SK-N-SH treated with all-trans-retinoic acid at 6 μM for 48 hours (cell line): ENCODE measurements around the gene ANKRD6.

ENCODE experiments used
- ARNTL ChIP-seq: fragments of 450-650 bp; formaldehyde crosslinking; IDR thresholded peaks from 2 replicates; pipeline ENCODE4 v1.5.0; 2020; ENCODE audit warnings: low read depth, mild to moderate bottlenecking, moderate library complexity, borderline replicate concordance
- ISL1 ChIP-seq: fragments of 250-450 bp; sonication (Bioruptor Pico); IDR thresholded peaks from 2 replicates; pipeline ENCODE4 v2.1.2; 2022; ENCODE audit warnings: mild to moderate bottlenecking, moderate library complexity
- ZC3H10 ChIP-seq: fragments of 250-450 bp; sonication (Bioruptor Pico); IDR thresholded peaks from 2 replicates; pipeline ENCODE4 v1.5.1; 2021; ENCODE audit warnings: mild to moderate bottlenecking, moderate library complexity
- ZFP3 ChIP-seq: fragments of 250-450 bp; sonication (Bioruptor Pico); IDR thresholded peaks from 2 replicates; pipeline ENCODE4 v1.5.0; 2020; ENCODE audit warnings: mild to moderate bottlenecking, moderate library complexity
- ZFP30 ChIP-seq: fragments of 450-650 bp; formaldehyde crosslinking; IDR thresholded peaks from 2 replicates; pipeline ENCODE4 v1.5.0; 2022; ENCODE audit warnings: mild to moderate bottlenecking, moderate library complexity
- TF ChIP-seq, protein P1 (sequence below): fragments of 250-450 bp; sonication (Bioruptor Pico); IDR thresholded peaks from 2 replicates; pipeline ENCODE4 v1.8.0; 2020; ENCODE audit warnings: mild to moderate bottlenecking, moderate library complexity, borderline replicate concordance

DNA sequence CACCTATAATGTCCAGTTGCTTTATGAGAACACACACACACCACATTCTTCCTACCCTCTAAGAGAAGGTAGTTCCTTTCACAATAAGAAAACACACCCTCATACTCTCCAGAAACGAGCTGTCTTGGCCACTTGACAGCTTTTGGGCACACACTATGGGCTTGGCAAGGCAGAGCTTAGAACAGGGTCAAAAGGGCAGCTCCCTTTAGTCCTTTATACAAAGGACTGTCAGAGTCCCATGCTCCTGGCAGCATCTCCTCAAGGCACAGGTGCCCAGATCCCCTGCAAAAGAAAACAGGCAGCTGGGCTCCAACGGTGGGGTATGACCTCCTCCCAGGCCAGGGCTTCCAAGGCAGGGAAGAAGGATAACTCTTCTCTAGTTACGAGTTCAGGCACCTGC is 210.5 kb downstream of the ANKRD6 start:
- TF ChIP-seq ARNTL (CRISPR knock-in tag) (no peak), ZFP3 (CRISPR knock-in tag) (no peak), ZFP30 (CRISPR knock-in tag) (no peak), ISL1 (CRISPR knock-in tag) (no peak), ZC3H10 (no peak)
- TF ChIP-seq, protein P1, sequence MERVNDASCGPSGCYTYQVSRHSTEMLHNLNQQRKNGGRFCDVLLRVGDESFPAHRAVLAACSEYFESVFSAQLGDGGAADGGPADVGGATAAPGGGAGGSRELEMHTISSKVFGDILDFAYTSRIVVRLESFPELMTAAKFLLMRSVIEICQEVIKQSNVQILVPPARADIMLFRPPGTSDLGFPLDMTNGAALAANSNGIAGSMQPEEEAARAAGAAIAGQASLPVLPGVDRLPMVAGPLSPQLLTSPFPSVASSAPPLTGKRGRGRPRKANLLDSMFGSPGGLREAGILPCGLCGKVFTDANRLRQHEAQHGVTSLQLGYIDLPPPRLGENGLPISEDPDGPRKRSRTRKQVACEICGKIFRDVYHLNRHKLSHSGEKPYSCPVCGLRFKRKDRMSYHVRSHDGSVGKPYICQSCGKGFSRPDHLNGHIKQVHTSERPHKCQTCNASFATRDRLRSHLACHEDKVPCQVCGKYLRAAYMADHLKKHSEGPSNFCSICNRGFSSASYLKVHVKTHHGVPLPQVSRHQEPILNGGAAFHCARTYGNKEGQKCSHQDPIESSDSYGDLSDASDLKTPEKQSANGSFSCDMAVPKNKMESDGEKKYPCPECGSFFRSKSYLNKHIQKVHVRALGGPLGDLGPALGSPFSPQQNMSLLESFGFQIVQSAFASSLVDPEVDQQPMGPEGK (CRISPR knock-in tag): no peak
